GM21723 (cell line): Measurements from ENCODE around the gene TLR7.
A peak's percentile ranks its signal among the peaks of the same experiment; 100 is the strongest.

Experiments used
- ATAC-seq: cut with Tn5 transposase; IDR thresholded peaks from one replicate; pipeline ENCODE4 v1.9.1; 2021; ENCODE audit warnings: mild to moderate bottlenecking, moderate library complexity; ENCODE audit not compliant: unreplicated experiment

The TLR7 gene

DNA sequence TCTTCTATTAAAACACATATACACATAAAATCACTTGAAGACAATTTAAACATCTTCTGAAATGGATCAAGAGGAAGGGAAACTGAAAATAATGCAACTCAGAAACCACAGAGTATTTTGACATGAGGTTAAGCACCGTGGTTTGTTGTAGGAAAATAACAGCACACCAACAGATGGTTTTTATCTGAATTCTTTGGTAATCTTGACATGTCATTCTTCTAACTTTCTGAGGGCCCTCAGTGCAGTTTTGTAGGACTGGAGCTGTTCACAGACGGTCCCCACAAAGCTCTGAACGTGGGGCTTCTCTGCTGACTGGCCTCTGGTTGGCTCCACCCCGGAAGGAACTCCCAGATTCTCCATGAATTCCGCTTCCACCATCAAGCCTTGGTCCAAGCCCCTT is 23.6 kb downstream of the TLR7 start:
- peak; percentile 70 for ATAC-seq

- no peak for ATAC-seq
Measured at GRCh38 chrX:12891171-12891570, 24.3 kb downstream of the TLR7 start.

DNA sequence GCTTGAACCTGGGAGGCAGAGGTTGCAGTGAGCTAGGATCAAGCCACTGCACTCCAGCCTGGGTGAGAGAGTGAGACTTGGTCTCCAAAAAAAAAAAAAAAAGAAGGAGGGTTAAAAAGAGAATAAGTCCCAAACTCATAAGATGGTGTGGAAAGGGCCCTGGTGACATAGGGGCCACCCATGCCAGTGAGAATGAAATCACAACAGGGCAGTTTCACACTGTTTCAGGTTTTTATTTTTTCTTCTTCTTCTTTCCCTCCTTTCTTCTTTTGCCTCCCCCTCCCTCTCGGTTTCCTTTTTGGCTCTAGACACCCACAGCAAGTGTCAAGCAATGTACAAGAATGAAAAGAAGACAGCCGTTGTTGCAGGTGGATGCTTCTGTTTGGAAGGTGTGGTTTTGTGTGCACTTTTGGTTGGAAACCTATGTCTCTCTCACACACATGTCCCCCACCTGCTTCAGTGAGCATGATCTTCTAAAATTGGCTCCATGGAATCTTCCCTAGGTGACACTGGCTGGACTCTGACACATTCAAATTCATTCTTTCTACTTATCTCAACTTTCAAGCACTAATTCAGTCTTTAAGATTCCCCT is 25.1 kb downstream of the TLR7 start:
- ATAC-seq = peak; percentile 59

DNA sequence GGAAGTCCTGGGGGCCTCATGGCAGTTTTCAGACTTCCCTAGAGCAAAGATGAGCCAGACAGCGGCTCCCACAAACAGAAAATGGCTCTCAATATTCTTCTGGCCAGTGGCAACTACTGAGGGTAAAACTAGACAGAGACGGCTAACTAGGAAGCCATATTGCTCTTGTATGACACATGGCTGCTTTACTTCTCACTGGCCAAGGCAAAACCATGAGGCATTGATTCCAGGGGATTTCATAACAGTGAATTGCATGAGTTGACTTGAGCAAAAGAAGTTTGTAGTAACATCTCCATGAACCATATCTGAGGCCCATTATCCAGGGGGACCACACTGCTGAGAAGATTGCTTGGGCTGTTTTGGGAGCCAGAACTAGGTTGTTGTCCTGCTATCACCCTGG is 25.8 kb downstream of the TLR7 start:
- no peak for ATAC-seq

DNA sequence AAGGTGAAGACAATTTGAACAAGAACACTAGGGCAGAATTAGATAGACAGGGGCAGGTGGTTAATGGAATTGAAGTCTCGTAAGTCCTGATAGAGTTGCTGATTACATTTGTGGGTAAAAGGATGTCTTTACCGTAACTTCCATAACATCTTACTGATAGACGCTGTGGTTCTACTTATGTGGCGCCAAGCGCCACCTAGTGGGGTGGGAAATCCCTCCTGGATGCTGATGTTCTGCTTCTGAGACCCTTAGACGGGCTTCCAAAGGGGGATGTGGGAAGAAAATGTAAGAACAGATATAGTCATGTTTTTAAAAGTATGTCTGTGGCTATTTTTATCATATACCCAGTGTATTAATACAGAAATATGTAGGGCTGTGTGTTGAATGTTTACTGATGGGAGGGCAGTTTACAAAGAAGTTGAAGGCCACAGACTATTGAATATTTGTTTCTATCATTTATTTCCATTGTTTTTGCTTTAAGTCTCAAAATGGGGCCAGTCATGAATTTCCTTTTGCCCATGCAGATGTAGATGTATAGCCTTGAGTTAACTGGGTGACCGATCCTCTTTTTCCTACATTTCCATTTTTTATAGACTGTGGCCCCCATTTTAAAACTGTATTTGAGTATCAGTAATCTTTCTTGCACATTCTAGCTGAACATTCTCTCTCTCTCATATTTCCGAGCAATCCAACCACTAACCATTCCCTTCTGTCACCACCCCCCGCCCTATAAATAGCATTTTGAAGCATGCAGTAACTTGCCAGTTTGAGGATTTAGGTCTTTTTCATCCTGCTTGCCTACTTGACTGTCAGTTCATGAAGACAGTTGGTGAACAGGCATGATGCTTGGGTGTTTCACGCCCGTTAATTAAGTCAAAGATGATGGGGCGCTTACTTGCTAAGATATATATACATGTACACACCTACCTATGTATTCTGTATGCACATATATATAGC is 27.5 kb downstream of the TLR7 start:
- no peak for ATAC-seq

- no peak for ATAC-seq
Measured at GRCh38 chrX:12895866-12896265, 29.0 kb downstream of the TLR7 start.

DNA sequence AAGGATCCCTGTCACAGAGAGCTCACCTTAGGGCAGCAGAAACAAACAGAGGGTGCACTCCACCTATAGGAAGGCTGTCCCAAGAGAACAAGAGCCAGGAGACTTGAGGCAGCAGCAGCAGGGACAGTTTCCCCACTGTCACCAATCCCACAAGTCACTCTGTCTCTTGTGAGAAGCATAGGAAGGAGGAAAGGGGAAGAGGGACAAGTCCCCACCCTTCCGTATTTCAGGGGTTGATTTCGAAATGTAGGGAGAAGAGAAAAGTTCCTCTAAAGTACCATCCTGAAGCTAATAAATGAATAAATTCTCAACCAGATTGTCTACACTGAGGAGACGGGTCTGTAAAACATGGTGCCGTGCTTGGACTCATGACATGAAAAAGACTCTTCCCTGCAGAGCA is 30.1 kb downstream of the TLR7 start:
- no peak for ATAC-seq

DNA sequence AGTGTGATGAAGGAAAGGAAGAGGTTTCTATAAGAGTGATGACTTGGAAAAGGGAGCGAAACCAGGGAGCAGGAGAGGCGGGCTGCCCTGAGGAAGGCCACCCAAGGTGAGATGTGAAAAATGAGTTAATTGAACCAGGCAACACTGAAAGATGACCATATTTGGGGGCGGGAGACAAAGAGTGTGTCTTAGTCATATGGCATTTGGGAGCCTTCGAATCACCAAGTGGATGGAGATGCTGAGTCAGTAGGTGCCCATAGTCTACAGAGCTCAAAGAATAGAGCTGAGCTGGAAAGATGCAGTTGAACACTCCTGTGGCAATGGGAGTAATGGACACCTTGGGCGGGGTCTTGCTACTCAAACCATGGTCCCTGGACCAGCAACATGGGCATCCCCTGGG is 31.2 kb downstream of the TLR7 start:
- no peak for ATAC-seq

DNA sequence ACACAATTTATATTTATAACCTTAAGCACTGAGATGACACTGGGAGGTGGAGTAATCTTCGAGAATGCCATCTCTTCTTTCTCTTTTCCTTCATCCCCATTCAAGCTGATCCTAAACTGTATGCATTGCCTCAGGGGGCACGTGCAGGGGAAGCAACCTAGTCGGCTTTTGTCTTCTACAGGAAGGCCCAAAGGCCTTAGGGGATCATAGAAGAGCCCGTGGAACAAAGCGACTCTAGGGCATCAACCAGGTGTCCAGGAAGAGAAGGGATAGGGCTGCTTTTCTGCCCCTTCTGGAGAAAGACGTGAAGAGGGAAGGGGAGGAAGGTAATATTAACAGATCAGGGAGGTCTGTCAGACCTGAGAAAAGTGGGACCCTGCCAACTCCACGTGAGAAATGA is 32.6 kb downstream of the TLR7 start:
- ATAC-seq = no peak

GRCh38 chrX:12901486-12901885 is 34.6 kb downstream of the TLR7 start:
- ATAC-seq = peak; percentile 77

GRCh38 chrX:12903646-12904045 is 36.8 kb downstream of the TLR7 start:
- no peak for ATAC-seq

- ATAC-seq = no peak
Measured at GRCh38 chrX:12906046-12906761, 39.3 kb downstream of the TLR7 start, which contains the start of gene TLR8. TSS of gene TLR8 (plus strand) at chrX:12906620. CDS start at chrX:12906707, 87 bp downstream.

DNA sequence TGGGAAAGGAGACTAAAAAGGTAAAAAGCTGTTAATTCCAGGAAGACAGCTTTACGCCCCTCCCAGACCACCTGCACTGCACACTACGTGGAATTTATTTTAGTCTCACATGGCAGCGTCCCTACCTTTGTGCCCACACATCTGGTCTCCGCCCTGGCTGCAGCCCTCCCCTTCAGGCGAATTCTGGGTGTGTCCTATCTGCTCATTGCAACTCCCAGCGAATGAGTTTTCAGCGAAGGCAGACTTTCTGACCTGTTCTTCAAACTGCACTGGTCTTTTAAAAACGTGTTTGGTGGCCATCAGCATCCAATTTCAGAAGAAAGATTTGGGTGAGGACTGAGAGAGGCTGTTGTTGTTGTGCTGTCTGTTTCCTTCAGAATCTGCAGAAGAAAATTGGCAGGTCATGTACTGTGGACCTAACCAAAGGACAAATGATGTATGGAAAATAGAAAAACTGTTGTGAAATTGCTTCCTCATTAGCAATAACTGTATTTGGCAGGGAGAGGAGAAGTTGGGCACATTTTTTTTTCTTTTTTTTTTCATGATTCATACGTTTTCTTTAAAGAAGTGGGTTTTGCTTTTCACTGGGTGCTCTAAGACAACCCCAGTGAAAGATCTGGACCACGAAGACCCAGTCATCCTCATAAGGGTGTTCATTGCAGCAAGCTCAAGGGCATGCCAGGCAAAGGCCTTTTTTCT is 43.7 kb downstream of the TLR7 start:
- ATAC-seq = no peak

DNA sequence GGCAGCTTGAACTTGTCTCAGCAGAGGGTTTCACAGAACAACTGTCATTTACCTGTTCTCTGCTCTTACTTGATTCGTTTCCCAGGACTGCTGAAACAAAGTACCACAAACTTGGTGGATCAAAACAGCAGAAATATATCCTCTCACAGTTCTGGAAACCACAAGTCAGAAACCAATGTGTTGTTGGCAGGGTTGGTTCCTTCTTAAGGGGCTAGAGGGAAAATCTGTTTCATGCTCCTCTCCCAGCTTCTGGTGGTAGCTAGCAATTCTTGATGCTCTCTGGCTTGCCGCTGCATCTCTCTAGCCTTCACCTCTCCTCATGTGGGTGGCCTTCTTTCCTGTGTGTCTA is 44.2 kb downstream of the TLR7 start:
- ATAC-seq = no peak

GRCh38 chrX:12912791-12913482 is 46.1 kb downstream of the TLR7 start:
- no peak for ATAC-seq

- no peak for ATAC-seq
Measured at GRCh38 chrX:12917753-12918152, 50.9 kb downstream of the TLR7 start.

- no peak for ATAC-seq
Measured at GRCh38 chrX:12919051-12919450, 52.2 kb downstream of the TLR7 start.

- no peak for ATAC-seq
Measured at GRCh38 chrX:12919620-12920019, 52.7 kb downstream of the TLR7 start.

DNA sequence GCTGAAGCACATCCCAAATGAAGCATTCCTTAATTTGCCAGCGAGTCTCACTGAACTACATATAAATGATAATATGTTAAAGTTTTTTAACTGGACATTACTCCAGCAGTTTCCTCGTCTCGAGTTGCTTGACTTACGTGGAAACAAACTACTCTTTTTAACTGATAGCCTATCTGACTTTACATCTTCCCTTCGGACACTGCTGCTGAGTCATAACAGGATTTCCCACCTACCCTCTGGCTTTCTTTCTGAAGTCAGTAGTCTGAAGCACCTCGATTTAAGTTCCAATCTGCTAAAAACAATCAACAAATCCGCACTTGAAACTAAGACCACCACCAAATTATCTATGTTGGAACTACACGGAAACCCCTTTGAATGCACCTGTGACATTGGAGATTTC is 54.1 kb downstream of the TLR7 start:
- no peak for ATAC-seq

DNA sequence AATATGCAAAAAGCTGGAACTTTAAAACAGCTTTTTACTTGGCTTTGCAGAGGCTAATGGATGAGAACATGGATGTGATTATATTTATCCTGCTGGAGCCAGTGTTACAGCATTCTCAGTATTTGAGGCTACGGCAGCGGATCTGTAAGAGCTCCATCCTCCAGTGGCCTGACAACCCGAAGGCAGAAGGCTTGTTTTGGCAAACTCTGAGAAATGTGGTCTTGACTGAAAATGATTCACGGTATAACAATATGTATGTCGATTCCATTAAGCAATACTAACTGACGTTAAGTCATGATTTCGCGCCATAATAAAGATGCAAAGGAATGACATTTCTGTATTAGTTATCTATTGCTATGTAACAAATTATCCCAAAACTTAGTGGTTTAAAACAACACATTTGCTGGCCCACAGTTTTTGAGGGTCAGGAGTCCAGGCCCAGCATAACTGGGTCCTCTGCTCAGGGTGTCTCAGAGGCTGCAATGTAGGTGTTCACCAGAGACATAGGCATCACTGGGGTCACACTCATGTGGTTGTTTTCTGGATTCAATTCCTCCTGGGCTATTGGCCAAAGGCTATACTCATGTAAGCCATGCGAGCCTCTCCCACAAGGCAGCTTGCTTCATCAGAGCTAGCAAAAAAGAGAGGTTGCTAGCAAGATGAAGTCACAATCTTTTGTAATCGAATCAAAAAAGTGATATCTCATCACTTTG is 55.2 kb downstream of the TLR7 start:
- no peak for ATAC-seq
